ENCODE results near the gene LCN15.

Gene LCN15

DNA sequence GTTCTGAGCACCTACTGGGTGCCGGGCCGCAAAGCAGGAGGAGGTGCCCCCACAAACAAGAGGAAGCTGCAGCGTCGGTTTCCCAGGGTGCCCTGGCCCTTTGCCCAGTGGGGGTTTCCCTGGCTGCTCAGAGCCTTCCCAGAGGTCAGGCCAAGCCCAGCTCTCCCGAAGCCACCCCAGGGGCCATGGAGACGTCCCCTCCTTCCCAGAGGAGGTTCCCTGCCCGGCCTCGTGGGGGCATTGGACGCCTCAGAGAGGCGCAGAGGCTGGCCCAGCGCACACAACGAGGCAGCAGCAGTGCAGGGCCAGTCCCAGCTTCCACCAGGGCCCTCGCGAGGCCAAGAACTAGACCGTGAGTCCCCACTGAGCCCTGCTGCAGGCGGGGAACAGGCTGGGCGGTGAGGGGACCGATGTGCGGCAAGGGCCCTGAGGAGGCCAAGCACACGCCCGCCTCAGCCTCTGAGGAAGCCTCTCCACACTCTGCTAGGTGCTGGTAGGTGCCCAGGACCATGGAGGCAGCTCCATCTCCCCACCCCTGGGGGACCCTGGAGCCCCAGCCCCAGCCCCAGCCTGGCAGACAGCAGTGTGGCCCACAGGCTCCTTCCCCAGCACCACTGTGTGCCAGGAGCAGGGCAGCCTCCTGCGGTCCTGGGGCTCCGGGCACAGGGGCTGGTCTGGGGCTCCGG, 45.0 kb downstream of the LCN15 start:
- Histone ChIP-seq H3K27ac (no peak overlapping the region), H3K36me3 (peaks cover 43% of the 10 kb centered on the region), H3K4me3 (ENCODE audit: low read depth, low read length) (no peak overlapping the region), H3K9me3 (ENCODE audit: severe bottlenecking) (no peaks in the 10 kb centered on the region), H3K27me3 (ENCODE audit: insufficient read depth, low read depth, severe bottlenecking) (no peaks in the 10 kb centered on the region)
- no peak for DNase-seq
- TF ChIP-seq, protein P1, sequence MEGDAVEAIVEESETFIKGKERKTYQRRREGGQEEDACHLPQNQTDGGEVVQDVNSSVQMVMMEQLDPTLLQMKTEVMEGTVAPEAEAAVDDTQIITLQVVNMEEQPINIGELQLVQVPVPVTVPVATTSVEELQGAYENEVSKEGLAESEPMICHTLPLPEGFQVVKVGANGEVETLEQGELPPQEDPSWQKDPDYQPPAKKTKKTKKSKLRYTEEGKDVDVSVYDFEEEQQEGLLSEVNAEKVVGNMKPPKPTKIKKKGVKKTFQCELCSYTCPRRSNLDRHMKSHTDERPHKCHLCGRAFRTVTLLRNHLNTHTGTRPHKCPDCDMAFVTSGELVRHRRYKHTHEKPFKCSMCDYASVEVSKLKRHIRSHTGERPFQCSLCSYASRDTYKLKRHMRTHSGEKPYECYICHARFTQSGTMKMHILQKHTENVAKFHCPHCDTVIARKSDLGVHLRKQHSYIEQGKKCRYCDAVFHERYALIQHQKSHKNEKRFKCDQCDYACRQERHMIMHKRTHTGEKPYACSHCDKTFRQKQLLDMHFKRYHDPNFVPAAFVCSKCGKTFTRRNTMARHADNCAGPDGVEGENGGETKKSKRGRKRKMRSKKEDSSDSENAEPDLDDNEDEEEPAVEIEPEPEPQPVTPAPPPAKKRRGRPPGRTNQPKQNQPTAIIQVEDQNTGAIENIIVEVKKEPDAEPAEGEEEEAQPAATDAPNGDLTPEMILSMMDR (IDR thresholded peaks at IDR 0.05; ENCODE audit: low read depth, low read length), result no peak

DNA sequence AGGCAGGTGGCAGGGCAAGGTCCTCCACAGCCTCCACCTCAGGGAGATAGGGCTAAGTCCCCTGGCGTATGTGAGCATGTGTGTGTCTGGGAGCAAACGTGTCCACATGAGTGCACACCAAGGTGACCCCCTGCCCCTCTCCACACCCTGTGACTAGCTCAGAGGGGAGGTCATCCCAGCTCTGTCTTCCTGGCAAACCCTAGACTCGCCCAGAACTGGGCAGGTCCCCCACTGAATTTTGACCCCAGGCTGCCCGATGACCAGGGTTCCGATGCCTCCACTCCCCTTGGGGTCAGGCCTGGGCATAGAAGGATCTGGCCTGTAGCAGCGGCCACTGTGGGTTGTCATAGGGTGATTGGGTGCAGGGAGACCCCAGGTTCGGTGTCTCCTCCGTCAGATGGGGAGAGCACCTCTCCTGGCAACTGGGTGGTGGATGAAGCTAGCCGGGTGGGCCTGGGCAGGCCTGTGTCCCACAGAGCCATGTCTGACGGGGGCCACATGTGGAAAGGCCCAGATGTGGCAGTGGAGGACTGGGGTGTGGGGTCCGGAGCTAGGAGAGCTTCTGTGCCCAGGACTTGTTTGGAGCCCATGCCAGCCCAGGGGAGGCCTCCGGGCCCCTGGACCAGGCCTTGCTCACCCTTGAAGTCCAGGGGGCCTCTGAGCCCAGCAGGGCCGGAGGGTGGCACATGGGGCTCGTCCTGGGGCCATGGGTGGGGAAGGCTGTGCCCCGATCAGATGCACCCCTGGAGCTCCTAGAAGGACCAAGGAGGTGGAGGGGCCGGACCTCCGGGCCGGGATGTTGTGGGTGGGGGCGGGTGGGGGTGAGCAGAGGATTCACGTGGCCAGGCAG, 45.7 kb downstream of the LCN15 start:
- TF ChIP-seq, protein P1 (IDR thresholded peaks at IDR 0.05; ENCODE audit: low read depth, low read length), result no peak
- H3K36me3 ChIP-seq, result peaks cover 42% of the 10 kb centered on the region
- no peak overlapping the region for H3K4me3 ChIP-seq (ENCODE audit: low read depth, low read length)

DNA sequence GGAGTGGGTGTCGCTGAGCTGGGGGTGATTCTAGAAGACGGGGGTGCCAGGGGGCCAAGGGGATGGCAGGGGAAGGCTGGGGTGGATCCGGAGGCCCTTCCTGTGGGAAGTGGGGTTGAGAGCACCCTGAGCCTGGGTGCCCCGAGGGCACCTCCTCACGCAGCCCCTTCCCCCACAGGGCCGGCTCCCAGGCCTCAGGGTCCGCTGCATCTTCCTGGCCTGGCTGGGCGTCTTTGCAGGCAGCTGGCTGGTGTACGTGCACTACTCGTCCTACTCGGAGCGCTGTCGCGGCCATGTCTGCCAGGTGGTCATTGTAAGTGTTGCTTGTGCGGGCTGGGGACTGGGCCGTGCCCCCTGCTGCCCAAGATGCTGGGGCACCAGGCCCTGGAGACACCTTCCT, 46.9 kb downstream of the LCN15 start:
- H3K27ac ChIP-seq, result no peak overlapping the region
- H3K27me3 ChIP-seq (ENCODE audit: insufficient read depth, low read depth, severe bottlenecking), result no peaks in the 10 kb centered on the region
- H3K36me3 ChIP-seq, result peaks cover 30% of the 10 kb centered on the region
- TF ChIP-seq, protein P1 (IDR thresholded peaks at IDR 0.05; ENCODE audit: low read depth, low read length), result no peak
- DNase-seq, result no peak
- H3K9me3 ChIP-seq (ENCODE audit: severe bottlenecking), result no peaks in the 10 kb centered on the region
- no peak overlapping the region for H3K4me3 ChIP-seq (ENCODE audit: low read depth, low read length)

More for the DNA sequence above, 45.7 kb downstream of the LCN15 start:
- Histone ChIP-seq H3K27me3 (ENCODE audit: insufficient read depth, low read depth, severe bottlenecking) (no peaks in the 10 kb centered on the region), H3K9me3 (ENCODE audit: severe bottlenecking) (no peaks in the 10 kb centered on the region), H3K27ac (no peak overlapping the region)
- no peak for DNase-seq

DNA sequence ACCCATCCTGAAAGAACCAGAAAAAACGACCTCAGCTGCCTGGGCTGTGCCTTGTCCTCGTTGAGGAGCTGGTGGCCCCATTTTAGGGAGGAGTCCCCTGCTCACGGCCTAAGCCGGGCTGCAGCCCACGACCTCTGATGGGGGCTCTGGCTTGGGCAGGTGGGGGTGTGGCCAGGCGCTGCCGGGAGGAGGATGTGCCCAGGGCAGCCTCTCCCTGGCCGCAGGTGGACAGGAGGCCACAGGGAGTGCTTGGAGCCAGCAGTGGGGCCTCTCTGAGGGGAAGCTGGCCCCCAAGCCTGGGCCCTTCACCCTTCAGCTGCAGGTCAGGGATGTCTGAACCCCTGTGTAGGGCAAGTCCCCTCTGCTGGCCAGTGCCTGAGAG, 49.4 kb downstream of the LCN15 start:
- no peaks in the 10 kb centered on the region for H3K9me3 ChIP-seq (ENCODE audit: severe bottlenecking)
- H3K36me3 ChIP-seq, result peaks cover 17% of the 10 kb centered on the region
- H3K27ac ChIP-seq, result no peak overlapping the region
- DNase-seq, result no peak
- no peaks in the 10 kb centered on the region for H3K27me3 ChIP-seq (ENCODE audit: insufficient read depth, low read depth, severe bottlenecking)
- TF ChIP-seq, protein P1 (IDR thresholded peaks at IDR 0.05; ENCODE audit: low read depth, low read length), result no peak
- no peak overlapping the region for H3K4me3 ChIP-seq (ENCODE audit: low read depth, low read length)

DNA sequence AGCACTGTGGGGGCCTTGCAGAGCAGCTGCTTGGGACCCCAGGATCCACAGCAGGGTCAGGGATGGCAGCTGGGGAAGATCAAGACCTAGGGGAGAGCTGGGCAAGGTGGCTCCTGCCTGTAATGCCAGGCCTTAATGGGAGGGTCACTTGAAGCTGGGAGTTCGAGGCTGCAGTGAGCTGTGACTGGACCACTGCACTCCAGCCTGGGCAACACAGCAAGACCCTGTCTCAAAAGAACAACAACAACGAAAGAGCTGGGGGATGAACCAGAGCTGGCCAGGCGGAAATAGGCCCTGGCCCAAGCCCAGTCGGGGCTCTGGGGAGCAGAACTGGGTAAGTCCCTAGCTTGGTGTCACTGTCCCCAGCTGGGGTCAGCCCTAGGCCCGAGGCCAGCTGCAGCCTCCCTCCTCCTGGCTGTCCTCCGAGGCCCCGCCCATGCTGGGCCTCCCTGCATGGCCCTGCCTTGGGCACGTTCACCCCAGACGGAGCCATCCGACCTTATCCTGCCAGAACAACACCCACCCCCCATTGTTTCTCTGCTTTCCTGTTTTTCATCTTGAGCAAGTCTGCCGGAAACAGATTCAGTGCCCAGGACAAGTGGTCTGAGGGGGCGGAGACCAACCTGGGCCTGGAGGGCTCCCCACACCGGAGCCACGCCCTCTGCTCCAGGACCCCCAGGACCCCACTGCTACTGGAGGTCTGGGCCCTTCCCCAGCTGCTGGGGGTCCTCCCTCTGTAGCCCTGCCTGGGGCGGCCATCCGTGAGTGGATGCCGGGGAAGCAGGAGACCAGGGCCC, 50.0 kb downstream of the LCN15 start:
- H3K27ac ChIP-seq, result no peak overlapping the region
- H3K4me3 ChIP-seq (ENCODE audit: low read depth, low read length), result no peak overlapping the region
- H3K9me3 ChIP-seq (ENCODE audit: severe bottlenecking), result no peaks in the 10 kb centered on the region
- TF ChIP-seq, protein P1 (IDR thresholded peaks at IDR 0.05; ENCODE audit: low read depth, low read length), result no peak
- no peak for DNase-seq
- peaks cover 16% of the 10 kb centered on the region for H3K36me3 ChIP-seq
- no peaks in the 10 kb centered on the region for H3K27me3 ChIP-seq (ENCODE audit: insufficient read depth, low read depth, severe bottlenecking)
